GM12872 (cell line): ENCODE data around the gene ZBTB47.

Experiments used
- TF ChIP-seq, protein P1 (sequence below): IDR thresholded peaks from 3 replicates; pipeline ENCODE4 v1.5.1; 2011; ENCODE audit warnings: low read depth, mild to moderate bottlenecking, low read length, moderate library complexity; ENCODE audit not compliant: insufficient read depth

The ZBTB47 gene

DNA sequence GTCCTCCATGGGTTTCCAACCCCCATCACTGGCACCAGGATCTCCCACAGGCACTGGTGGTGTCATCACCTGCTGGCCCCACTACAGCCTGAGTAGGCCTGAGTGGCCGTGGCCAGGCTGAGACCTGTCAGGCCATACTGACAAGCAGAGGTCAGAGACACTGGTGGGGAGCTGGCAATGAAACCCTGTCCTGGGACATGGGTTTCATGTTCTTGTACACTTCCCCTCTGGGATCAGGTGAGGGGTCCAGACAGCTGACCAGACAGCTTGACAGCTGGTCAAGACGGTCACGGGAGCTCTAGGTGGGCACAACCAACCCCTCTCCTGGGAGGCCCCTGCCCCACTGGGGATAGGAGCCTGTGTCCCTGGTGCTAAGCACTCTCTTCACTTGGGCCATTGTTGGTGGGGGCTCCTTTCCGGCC is 13.1 kb downstream of the ZBTB47 start:
- TF ChIP-seq, protein P1, sequence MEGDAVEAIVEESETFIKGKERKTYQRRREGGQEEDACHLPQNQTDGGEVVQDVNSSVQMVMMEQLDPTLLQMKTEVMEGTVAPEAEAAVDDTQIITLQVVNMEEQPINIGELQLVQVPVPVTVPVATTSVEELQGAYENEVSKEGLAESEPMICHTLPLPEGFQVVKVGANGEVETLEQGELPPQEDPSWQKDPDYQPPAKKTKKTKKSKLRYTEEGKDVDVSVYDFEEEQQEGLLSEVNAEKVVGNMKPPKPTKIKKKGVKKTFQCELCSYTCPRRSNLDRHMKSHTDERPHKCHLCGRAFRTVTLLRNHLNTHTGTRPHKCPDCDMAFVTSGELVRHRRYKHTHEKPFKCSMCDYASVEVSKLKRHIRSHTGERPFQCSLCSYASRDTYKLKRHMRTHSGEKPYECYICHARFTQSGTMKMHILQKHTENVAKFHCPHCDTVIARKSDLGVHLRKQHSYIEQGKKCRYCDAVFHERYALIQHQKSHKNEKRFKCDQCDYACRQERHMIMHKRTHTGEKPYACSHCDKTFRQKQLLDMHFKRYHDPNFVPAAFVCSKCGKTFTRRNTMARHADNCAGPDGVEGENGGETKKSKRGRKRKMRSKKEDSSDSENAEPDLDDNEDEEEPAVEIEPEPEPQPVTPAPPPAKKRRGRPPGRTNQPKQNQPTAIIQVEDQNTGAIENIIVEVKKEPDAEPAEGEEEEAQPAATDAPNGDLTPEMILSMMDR = no peak

DNA sequence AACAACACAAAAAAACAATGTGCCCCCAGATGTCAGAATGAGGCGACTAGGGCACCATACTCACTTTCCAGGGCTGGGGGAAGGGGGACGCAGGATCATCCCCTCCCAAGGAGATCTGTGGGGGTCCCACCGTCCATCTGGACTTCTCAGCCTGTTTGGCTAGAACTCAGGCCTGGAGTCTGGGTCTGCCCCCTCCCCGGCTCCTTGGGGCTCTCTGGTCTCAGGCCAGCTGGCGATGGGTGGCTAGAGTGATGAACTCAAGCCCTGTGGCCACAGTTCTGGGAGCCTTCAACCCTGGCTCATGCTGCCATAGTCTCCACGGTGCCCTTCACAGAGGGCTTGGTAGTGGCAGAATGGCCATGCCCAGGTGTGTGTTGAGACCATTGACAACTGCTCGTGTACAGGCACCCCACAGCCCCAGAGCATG is 13.6 kb downstream of the ZBTB47 start:
- TF ChIP-seq, protein P1 = no peak

DNA sequence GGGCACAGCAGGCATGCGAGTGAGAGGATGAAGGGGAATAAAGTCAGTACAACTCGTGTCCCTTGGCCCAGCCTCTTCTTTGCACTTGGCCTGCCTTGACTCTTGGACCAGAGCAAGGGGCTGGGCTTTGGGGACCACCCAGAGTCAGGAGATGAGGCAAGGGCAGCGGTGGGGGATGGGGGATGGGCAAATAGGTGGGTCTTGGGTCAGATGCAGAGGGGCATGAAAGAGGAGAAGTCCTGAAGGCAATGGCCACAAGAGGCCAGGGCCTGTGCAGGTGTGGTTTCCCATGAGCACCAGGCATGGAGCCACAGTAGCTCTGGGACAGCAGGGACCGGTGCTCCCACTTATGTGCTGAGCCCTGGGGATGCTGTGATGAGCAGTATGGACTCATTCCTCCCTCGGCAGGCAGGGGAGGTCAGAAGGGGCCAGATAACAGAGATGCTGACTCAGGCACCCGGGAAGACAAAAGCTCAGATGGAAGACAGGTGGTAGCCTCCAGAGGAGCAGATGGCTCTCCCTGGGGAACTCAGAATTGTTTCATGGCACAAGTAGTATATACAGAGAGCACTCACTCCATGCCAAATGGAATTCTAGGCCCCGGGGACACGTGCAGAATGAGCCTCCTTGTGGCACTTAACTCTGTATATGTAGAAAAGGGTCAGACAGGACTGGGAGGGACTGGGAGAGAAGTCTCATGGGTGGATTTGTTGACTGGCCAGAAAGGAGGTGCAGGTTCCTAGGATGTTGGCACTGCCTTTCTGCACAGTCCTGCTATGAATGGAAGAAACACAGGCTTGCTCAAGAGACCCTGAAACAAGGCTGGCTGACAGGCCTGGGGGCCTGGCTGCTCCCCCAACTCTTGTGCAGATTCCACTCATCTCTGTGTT is 14.3 kb downstream of the ZBTB47 start:
- TF ChIP-seq, protein P1 = no peak

DNA sequence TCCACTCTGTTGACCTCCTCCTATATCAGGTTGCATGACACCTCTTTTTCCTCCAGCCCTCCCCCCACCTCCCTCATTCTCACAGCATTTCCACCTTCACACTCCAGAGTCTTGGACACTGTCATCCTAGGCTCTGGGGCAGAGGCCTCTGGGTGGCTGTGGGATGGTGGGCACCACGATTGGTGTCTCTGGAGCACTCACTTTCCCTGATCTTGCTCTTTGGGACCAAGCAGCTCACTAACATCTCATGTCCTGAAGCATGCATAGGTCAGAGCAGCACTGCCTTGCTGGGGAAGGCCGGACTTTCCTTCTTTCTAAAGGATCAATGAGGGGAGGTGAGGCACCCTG is 14.9 kb downstream of the ZBTB47 start:
- TF ChIP-seq, protein P1 = no peak

DNA sequence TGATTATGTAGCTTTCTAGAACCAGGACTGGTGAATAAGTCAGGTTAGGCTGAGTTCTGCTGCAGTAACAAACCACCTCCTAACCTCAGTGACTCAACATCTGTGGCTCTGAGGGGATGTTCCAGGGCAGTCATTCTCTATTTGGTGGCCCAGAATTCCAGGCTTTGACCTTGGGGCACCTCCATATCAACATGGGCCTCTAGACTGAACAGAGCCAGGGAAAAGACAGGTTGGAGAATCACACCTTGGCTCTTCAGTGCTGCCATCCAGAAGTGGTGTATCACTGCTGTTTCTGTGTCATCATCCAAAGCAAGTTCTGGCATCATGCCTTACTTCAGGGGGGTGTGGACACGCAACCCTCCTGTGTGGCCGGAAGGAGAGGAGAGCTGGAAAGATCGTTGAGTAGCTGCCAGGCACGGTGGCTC is 15.3 kb downstream of the ZBTB47 start:
- TF ChIP-seq, protein P1 = no peak

DNA sequence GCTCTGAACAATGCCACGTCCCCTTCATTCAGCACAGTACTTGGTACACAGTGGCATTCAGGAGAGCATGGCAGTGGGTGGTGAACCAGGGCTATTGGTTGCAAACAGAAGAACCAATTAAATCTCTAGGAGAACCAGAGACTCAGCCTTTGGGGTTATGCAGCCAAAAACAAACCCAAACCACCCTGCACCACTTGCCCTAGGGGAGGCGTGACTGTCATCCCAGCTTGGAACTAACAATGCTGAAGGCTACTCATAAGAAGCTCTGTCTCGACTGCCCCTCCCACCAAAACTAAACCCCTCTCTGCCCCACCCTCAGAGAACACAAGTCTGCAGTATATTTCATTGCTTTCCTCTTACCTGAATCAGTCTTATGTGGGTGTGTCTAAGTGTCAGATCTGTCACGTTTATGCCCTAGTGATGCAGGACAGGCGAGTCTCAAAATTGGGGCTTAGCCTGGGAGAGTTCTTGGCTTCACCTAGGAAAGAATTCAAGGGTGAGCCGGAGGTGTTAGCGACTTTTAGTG is 16.6 kb downstream of the ZBTB47 start:
- TF ChIP-seq, protein P1 = no peak

DNA sequence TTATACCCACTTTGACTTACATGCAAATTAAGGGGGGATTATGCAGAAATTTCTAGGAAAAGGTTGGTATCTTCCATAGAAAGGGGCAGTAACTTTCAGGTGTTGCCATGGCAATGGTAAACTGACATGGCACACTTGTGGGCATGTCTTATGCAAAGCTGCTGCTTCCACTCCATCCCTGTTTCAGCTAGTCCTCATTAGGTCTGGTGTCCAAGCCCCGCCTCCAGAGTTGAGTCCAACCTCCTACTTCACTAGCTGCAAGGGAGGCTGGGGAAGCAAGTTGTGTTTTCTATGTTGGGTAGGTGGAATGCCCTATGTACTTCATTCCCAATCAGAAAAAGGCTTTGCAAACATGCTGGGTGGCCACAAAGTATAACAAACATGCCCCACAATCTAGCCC is 17.2 kb downstream of the ZBTB47 start:
- TF ChIP-seq, protein P1 = no peak
